Stimulated activated memory B cell treated with anti-CD40 and anti-IgM and Interleukin-4, amounts not matched to agents 10 μg/mL and 1 μg/mL and 100 μg/mL, for 72 hours (primary cell): ENCODE results near the gene CDK6.

Source experiments
- ATAC-seq: fragments of 150-1000 bp; cut with Tn5 transposase; 2 replicates; pipeline ENCODE4 v1.10.0; 2021
- H3K27ac Mint-ChIP-seq: one replicate; pipeline ENCODE4 v1.8.0; 2022; ENCODE audit warnings: mild to moderate bottlenecking, mixed read lengths
- H3K27me3 Mint-ChIP-seq: one replicate; pipeline ENCODE4 v1.8.0; 2022; ENCODE audit warnings: mixed read lengths
- H3K36me3 Mint-ChIP-seq: one replicate; pipeline ENCODE4 v1.8.0; 2022; ENCODE audit warnings: mixed read lengths
- H3K4me1 Mint-ChIP-seq: one replicate; pipeline ENCODE4 v1.8.0; 2022; ENCODE audit warnings: mixed read lengths
- H3K4me3 Mint-ChIP-seq: one replicate; pipeline ENCODE4 v1.8.0; 2022; ENCODE audit warnings: mild to moderate bottlenecking, moderate library complexity, mixed read lengths
- H3K9me3 Mint-ChIP-seq: one replicate; pipeline ENCODE4 v1.8.0; 2022; ENCODE audit warnings: mixed read lengths

CDK6 gene

DNA sequence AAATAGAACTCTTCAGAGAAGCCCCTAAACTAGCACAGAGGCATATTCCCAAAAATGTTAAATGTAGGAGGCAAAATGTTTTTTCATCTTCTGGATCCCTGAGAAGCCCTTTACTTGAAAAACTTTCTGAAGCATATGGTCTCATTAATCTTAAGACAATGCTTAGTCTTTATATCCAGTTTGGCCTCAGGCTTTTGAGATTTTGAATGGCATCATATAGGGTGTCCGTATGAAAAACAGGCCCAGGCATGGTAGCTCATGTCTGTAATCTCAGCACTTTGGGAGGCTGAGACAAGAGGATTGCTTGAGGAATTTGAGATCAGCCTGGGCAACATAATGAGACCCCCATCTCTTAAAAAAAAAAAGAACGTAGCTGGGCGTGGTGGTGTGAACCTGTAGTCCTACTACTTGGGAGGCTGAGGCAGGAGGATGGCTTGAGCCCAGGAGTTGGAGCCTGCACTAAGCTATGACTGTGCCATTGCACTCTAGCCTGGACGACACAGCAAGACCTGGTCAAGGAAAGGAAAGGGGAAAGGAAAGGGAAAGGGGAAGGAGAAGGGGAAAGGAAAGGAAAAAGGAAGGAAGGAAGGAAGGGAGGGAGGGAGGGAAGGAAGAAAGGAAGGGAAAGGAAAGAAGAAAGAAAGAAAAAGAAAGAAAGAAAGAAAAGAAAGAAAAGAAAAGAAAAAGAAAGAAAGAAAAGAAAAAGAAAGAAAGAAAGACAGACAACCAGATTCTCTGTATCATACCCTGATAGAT lies 119.4 kb downstream of the CDK6 start:
- no peak for ATAC-seq
- Mint-ChIP-seq H3K9me3 (no peaks in the 10 kb centered on the region), H3K27me3 (no peaks in the 10 kb centered on the region), H3K36me3 (peaks cover 5% of the 10 kb centered on the region), H3K4me3 (no peak overlapping the region), H3K4me1 (peaks cover 12% of the 10 kb centered on the region), H3K27ac (no peak overlapping the region)

DNA sequence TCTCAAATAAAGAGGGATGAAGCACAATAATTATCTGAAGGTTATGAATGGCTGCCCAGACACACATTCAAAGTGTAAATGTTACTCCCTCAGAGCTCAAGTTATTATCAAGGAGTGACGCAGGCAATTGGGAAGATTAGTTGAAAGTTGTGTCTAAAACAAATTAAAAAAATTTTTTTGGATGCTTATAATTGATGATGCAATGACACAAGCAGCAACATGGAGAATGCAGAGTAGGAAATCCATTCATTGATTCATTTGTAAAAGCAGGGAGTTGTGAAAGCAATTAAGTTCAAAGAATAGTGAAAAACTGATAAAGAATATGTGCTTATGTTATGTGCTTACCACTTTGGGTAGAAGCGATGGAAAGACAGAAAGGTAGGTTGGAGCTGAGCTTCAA lies 120.4 kb downstream of the CDK6 start:
- Mint-ChIP-seq H3K36me3 (peaks cover 2% of the 10 kb centered on the region), H3K9me3 (no peaks in the 10 kb centered on the region), H3K4me1 (peaks cover 12% of the 10 kb centered on the region), H3K4me3 (no peak overlapping the region), H3K27me3 (no peaks in the 10 kb centered on the region), H3K27ac (no peak overlapping the region)
- ATAC-seq, result no peak

DNA sequence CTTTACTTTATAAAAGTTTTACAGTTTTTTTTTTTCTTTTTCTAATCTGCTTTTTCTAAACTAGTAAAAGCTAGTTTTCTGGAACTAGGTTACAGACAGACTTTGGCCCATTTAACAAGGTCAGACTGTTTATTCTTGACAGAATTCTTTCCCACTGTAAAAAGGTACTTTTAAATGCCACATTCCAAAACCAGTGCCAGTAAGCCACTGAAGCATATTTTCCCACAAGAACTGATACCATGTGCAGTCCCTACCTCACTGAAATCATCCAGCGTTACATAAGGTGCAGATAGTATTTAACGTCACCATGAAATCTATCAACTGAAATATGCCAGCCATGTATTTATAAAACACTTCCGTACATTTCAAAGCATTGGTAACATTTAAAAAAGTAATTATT lies 121.6 kb downstream of the CDK6 start:
- H3K27ac Mint-ChIP-seq, result no peak overlapping the region
- no peaks in the 10 kb centered on the region for H3K9me3 Mint-ChIP-seq
- no peak for ATAC-seq
- no peaks in the 10 kb centered on the region for H3K27me3 Mint-ChIP-seq
- H3K4me1 Mint-ChIP-seq, result peaks cover 12% of the 10 kb centered on the region
- no peak overlapping the region for H3K4me3 Mint-ChIP-seq
- no peaks in the 10 kb centered on the region for H3K36me3 Mint-ChIP-seq

DNA sequence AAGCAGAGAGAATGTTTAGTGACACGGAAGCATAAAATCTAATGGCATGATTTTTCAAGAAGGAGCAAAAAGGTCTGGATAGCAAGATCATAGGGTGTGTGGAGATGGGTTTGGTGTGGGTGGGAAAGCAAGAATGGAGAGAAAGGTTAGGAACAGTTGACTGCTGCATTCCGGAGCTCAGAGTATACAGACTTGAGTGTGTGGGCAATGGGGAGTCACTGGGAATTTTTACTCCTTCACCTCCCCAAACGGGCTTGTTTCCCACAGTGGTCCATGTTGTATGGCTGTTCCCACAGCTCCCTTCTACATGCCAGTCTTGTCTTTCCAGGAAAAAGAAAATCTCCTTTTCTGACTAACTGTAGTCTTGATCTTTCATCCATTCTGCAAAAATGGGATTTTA lies 122.1 kb downstream of the CDK6 start:
- Mint-ChIP-seq H3K36me3 (no peaks in the 10 kb centered on the region), H3K4me1 (peaks cover 12% of the 10 kb centered on the region)

DNA sequence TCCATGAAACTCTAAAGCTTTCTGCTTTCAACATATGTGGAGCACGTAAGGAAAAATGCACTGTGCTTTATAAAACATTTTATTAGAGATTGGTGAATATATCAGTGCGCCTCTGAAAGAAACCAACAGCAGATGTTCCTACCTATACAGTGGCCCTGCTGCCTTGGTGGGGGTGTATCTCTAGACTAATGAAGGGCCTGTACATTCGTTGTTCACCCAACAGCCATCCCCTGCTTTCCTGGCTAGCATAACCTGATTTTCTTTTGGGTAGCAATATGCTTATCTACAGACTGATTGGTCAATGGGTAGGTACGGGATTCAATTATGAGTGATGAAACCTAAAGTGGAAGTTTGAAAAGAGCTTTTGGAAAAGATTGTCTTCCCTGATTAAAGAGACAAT lies 126.5 kb downstream of the CDK6 start:
- H3K27me3 Mint-ChIP-seq, result no peaks in the 10 kb centered on the region
- H3K9me3 Mint-ChIP-seq, result no peaks in the 10 kb centered on the region
- H3K4me1 Mint-ChIP-seq, result no peaks in the 10 kb centered on the region
- no peak for ATAC-seq
- H3K27ac Mint-ChIP-seq, result no peak overlapping the region
- no peak overlapping the region for H3K4me3 Mint-ChIP-seq
- peaks cover 4% of the 10 kb centered on the region for H3K36me3 Mint-ChIP-seq

More for the DNA sequence above, 122.1 kb downstream of the CDK6 start:
- Mint-ChIP-seq H3K4me3 (no peak overlapping the region), H3K27me3 (no peaks in the 10 kb centered on the region), H3K27ac (no peak overlapping the region), H3K9me3 (no peaks in the 10 kb centered on the region)
- no peak for ATAC-seq

DNA sequence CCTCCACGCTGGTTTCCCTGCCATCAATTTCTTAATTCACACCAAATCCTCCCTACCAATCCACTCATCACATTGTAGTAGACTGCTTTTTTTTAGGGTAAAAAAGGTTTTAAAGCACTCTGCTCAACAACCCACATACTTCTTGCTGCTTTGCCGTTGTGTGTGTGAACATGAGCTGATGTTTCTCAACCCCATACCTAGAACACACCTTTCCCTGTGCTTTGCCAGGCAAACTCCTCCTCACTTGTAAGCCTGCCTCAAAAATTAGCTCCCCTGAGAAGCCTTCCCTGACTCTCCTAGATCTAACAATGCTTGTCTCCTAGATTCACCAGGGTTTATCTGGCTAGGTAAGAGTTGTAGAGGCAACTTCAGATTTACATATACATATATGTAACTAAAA lies 127.2 kb downstream of the CDK6 start:
- Mint-ChIP-seq H3K4me3 (no peak overlapping the region), H3K27ac (no peak overlapping the region), H3K36me3 (peaks cover 4% of the 10 kb centered on the region), H3K4me1 (no peaks in the 10 kb centered on the region), H3K27me3 (no peaks in the 10 kb centered on the region), H3K9me3 (no peaks in the 10 kb centered on the region)
- ATAC-seq, result no peak

DNA sequence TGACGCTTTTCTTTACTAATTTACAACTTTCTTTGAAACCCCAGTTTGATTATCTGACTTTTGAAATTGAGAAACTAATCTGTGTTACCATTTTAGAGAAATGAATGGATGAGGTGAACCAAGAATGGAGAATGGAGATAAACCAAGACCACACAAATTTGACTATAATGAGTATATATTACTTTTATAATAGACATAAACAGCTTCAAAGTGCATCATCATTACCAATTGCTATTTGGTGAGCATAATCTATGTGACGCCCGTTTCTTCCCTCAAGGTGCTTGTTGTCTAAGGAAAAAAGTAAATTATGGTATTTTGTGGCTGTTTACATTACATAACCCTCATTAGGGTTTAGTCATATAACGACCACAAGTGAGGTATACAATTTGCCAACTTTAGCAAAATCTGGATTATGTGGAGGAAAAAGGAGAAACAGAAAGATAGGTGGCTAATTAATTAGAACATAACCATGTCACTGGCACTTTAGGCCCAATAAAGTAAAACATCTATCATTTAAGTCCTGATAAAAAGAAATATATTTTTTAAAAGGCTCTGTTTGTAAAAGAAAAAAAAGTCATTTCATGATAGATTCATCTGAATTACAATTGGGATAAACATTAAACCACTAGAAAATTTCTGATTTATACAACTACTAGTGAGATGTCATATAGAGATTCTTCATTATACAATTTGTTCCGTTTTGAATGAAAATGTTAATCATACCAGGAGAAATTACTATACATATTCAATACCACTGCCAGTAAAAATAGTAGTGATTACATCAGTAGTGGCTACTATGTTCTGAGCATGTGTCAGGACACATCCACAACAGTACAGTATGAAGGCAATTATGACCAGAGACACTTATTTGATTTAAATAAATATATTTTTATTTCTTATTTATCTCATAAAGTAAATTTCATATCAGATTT lies 128.0 kb downstream of the CDK6 start:
- Mint-ChIP-seq H3K9me3 (no peaks in the 10 kb centered on the region), H3K27ac (no peak overlapping the region), H3K27me3 (no peaks in the 10 kb centered on the region), H3K36me3 (peaks cover 4% of the 10 kb centered on the region), H3K4me3 (no peak overlapping the region), H3K4me1 (no peaks in the 10 kb centered on the region)
- ATAC-seq, result no peak

DNA sequence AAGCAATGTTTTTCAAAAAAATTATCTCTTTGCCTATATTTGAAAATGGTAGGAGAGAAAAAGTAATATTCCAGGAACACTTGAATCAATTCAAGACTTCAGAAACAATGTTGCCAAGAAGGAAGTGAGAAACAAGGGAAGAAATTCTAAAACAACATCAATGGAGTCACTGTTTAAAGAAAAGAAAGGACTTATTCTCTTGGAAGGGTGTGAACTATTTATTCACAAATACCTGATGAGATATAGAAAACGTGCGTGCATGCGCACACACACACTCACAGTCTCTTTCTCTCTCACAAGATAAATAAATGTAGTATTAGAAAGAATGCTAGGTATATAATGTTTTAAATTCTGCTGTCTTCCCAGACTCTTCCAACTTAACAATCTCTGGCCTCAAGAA lies 128.9 kb downstream of the CDK6 start:
- no peak for ATAC-seq
- H3K27ac Mint-ChIP-seq, result no peak overlapping the region
- peaks cover 4% of the 10 kb centered on the region for H3K36me3 Mint-ChIP-seq
- H3K27me3 Mint-ChIP-seq, result no peaks in the 10 kb centered on the region
- H3K4me1 Mint-ChIP-seq, result no peaks in the 10 kb centered on the region
- no peaks in the 10 kb centered on the region for H3K9me3 Mint-ChIP-seq
- H3K4me3 Mint-ChIP-seq, result no peak overlapping the region

DNA sequence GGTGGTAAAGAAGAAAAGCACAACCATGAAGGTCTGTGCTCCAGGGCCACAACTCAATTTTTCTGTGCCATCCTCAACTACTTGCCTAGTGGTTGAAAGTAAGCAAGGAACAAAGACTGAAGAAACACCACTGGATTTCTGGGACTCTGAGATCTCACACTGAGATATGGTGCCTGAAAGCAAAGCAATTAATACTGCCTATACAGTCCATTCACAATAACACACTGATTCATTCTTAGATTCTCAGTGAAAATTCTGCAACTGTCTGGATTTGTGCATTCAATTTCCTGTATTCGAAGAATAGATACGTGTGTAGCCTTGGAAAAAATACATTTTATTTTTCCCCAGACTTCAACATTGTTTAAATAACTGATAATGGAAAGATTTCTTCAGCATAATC lies 129.8 kb downstream of the CDK6 start:
- Mint-ChIP-seq H3K4me3 (no peak overlapping the region), H3K27me3 (no peaks in the 10 kb centered on the region), H3K36me3 (peaks cover 4% of the 10 kb centered on the region), H3K27ac (no peak overlapping the region), H3K9me3 (no peaks in the 10 kb centered on the region), H3K4me1 (no peaks in the 10 kb centered on the region)
- ATAC-seq, result no peak

DNA sequence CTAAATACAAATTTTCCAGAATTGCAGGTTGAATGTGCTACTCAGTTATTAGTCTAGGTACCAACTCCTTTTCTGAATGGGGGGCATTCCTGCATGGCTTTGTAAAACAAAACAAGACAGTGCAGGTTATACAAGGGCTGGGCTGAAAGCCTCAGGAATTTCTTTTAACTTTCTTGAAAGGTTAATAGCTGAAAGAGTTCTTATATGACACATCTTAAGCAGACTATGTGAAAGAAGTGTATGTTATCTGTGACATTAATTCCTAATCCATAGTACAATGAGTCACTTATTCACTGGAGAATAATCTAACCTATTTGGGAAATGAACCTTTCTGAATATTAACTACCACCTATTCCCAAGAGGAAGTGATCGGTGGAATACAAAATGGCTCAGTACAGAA lies 130.5 kb downstream of the CDK6 start:
- Mint-ChIP-seq H3K4me1 (no peaks in the 10 kb centered on the region), H3K36me3 (peaks cover 4% of the 10 kb centered on the region), H3K27ac (no peak overlapping the region), H3K4me3 (no peak overlapping the region), H3K9me3 (no peaks in the 10 kb centered on the region), H3K27me3 (no peaks in the 10 kb centered on the region)
- ATAC-seq, result no peak

DNA sequence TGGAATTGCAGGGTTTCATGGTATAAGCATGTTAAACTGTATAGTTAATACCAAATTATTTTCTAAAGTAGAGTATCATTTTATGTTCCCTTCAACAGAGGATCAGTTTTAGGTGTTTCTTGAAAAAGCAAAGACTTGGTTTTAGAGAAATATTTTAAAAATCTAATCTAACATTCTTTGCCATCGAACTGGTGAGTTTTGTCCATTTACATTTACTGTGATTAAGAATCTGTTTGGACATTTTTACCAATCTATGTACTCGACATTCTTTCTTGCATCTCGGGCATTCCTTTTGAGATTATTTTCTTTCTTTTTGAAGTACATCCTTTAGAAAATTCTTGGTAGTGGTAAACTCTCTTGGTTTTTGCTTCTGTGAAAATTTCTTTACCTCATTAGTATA lies 131.5 kb downstream of the CDK6 start:
- H3K27ac Mint-ChIP-seq, result no peak overlapping the region
- ATAC-seq, result no peak
- H3K27me3 Mint-ChIP-seq, result no peaks in the 10 kb centered on the region
- H3K4me1 Mint-ChIP-seq, result no peaks in the 10 kb centered on the region
- H3K9me3 Mint-ChIP-seq, result no peaks in the 10 kb centered on the region
- peaks cover 4% of the 10 kb centered on the region for H3K36me3 Mint-ChIP-seq
- no peak overlapping the region for H3K4me3 Mint-ChIP-seq

DNA sequence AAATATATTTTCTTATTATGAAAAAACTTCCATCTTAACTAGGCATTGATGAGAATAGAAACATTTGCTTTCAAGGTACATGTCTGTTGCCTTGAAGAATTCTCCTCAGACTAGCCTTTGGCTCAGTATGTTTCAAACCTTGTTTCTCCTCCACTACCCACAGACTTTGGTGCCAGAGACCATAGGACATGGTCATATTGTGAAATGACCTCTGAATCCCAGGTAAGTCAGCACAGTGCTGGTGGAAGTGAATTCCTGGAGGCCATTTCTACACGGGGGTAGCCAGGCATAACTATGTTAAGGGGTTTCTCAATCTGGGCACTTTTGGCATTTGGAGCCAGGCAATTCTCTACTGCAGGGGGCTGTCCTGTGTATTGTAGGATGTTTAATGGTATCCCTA lies 133.8 kb downstream of the CDK6 start:
- no peaks in the 10 kb centered on the region for H3K4me1 Mint-ChIP-seq
- peaks cover 4% of the 10 kb centered on the region for H3K36me3 Mint-ChIP-seq
- H3K4me3 Mint-ChIP-seq, result no peak overlapping the region
- H3K27ac Mint-ChIP-seq, result no peak overlapping the region
- no peak for ATAC-seq
- no peaks in the 10 kb centered on the region for H3K27me3 Mint-ChIP-seq
- no peaks in the 10 kb centered on the region for H3K9me3 Mint-ChIP-seq

DNA sequence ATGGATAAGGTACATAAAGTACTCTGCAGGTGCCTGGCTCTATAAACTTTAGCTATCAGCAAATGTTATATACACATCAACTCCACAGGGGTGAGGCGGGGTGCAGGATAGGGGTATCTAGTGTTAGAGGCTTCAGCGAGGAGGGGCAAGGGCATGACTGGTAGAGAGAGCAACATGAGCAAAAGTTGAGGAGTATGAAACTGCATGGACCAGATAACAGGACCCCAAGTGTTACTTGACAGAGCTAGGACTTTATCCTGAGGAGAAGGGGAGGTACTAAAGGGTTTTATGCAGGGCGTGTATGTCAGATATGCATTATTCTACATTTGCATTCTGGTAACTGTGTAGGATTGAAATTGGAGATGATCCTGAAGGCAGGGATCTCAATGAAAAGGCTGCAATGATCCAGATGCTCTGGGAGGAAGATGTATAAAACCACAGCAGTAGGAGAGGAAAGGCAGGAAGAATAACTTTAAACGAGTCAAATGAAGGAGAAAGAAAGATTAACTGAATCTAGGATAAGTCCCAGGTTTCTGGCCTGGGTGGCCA lies 136.3 kb downstream of the CDK6 start:
- Mint-ChIP-seq H3K4me3 (no peak overlapping the region), H3K36me3 (no peaks in the 10 kb centered on the region), H3K27ac (no peak overlapping the region), H3K27me3 (no peaks in the 10 kb centered on the region), H3K9me3 (no peaks in the 10 kb centered on the region), H3K4me1 (no peaks in the 10 kb centered on the region)
- no peak for ATAC-seq

DNA sequence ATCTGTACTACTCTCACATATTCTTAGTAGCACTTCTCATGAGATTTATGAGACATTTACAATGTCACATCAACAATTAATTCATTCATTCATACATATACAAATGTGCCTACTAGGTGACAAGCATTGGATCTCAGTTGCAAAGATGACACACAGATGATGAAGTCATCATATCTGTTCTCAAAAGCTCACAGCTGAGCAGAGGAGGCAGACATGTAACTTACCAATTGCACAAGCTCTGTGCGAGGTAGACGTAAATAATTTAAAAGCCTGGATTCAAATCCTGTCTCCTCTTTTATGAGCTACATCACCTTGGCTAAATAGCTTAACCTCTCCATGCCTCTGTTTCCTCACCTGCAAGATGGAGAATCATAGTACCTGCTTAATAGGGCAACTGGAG lies 136.8 kb downstream of the CDK6 start:
- H3K4me3 Mint-ChIP-seq, result no peak overlapping the region
- no peaks in the 10 kb centered on the region for H3K36me3 Mint-ChIP-seq
- no peak overlapping the region for H3K27ac Mint-ChIP-seq
- no peak for ATAC-seq
- no peaks in the 10 kb centered on the region for H3K4me1 Mint-ChIP-seq
- H3K9me3 Mint-ChIP-seq, result no peaks in the 10 kb centered on the region
- H3K27me3 Mint-ChIP-seq, result no peaks in the 10 kb centered on the region

DNA sequence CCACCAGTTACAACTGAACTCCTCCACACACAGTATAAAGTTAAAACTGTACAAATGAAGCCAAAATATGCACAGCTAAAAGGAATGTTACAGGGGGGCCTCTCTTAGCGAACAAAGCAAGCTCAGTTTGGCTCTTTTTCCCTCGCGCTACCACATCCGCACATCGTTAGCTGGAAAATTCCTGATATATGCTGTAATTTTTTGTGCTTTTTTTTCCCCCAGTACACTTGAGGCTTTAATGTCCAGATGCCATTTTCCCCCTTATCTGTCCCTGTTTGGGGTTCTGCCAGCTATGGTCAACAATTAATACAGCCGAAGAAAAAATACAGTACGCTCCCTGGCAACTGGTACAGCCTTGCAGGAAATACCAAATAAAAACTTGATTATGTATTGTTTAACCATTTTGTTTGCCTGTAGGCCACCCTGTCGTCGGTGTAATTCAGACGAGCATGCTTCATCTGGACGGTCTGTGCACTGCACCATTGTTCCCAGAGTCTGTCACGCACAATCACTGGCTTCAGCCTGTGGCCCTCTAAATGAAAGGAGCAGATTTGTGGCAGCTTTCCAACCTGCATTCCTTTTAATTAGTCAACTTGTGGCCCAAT lies 138.0 kb downstream of the CDK6 start:
- H3K4me3 Mint-ChIP-seq, result no peak overlapping the region
- no peaks in the 10 kb centered on the region for H3K36me3 Mint-ChIP-seq
- no peak overlapping the region for H3K27ac Mint-ChIP-seq
- no peak for ATAC-seq
- no peaks in the 10 kb centered on the region for H3K27me3 Mint-ChIP-seq
- H3K9me3 Mint-ChIP-seq, result no peaks in the 10 kb centered on the region
- no peaks in the 10 kb centered on the region for H3K4me1 Mint-ChIP-seq
